WTC11 (cell line): ENCODE measurements around the gene DIDO1.

Experiments
- CBFB ChIP-seq: sonication (generic); formaldehyde crosslinking; IDR thresholded peaks from 2 replicates; pipeline ENCODE4 v1.8.1; 2022; ENCODE audit warnings: mild to moderate bottlenecking, low read depth, missing genetic modification reagents
- CTCF ChIP-seq: fragments of 200-600 bp; IDR thresholded peaks from 2 replicates; pipeline ENCODE4 v1.8.0; 2022; ENCODE audit warnings: antibody characterized with exemption
- IRF1 ChIP-seq: sonication (generic); formaldehyde crosslinking; IDR thresholded peaks from 2 replicates; pipeline ENCODE4 v1.8.0; 2023; ENCODE audit warnings: missing genetic modification reagents
- NR3C1 ChIP-seq: sonication (generic); formaldehyde crosslinking; conservative IDR thresholded peaks from 2 replicates; pipeline ENCODE4 v1.8.1; 2023; ENCODE audit warnings: low read depth, mild to moderate bottlenecking, missing genetic modification reagents

- TF ChIP-seq CTCF = no peak
- TF ChIP-seq IRF1 = no peak
- no peak for TF ChIP-seq NR3C1
- TF ChIP-seq CBFB (CRISPR knock-in tag) = no peak
Measured at GRCh38 chr20:62918147-62918546, 8.2 kb downstream of the DIDO1 start.
